Measurements from ENCODE around the gene TRIM67.
"Not testable (repeated sequence)": the region's sequence is repeated elsewhere in the genome, so short reads cannot be mapped to it uniquely, and the experiment has no call there.

The TRIM67 gene

DNA sequence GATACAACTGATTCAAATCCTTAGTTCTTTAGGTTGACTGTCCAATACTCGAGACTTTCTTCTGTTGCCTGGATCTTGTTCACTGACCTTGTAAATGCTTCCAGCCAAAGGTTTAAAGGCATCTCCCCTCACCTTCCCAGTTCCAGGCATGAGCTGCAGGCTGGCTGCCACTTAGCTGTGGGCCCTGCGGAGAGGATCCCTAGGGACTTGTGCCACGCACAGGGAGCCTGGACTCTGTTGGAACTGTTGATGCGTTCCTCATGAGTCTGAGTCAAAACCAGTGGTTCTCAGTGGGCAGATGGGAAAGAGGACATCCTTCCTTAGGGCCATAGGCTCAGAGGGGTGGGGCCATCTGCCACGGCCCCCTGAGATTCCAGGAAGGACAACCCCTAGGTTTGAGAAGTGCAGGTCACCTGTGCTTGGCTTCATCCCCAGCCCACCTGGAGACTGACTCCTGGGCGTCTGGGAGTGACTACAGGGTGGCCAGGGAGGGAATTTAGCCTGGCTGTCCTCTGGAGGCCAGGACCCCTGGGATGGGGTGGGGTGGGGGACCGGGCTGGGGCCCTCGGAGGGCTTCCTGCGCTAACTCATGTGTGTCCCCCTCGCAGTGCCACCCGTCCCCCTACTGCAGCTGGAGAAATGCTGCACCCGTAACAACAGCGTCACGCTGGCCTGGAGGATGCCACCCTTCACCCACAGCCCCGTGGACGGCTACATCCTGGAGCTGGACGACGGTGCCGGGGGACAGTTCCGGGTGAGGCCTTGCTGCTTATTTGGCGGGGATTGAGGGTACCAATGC lies 41.6 kb downstream of the TRIM67 start:
- no peak for DNase-seq (ENCODE audit: low spot score)

DNA sequence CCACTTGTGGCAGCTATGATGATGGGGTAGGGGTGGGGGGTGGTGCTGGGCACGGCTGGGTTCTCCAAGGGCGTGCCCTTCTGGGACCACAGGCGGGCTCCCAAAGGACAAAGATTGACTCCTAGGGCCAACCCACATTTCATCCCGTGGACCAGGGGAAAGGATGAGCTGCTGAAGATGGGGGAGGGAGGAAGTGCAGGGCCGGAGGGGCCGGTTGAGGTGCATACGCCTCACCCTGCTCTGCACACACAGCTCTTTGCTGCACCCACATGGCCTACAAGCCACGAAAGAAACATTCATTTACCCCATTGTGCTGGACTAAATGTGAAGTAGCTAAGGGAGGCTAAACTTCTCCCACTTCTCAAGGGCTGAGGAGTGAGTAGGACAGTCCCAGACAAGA lies 45.0 kb downstream of the TRIM67 start:
- no peak for DNase-seq (ENCODE audit: low spot score)

DNA sequence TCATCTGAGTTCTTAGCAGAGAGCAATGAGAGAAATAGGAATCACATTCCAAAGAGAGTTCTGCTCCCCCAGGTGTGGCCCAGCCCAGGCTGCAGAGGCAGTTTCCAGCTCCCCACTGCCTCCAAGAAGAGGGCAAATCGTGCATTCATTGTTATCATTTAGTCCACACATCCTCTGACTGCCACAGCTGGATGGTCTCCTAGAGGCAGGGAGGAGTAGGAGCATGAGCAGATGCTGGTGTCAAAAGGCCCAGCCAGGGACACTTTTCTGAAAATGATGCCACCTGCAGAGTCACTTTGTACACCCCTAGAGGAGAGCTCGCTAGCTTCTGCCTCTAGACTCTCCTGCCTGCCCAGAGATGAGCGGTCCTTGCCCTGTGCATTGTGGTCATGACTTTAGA lies 45.6 kb downstream of the TRIM67 start:
- no peak for DNase-seq (ENCODE audit: low spot score)

DNA sequence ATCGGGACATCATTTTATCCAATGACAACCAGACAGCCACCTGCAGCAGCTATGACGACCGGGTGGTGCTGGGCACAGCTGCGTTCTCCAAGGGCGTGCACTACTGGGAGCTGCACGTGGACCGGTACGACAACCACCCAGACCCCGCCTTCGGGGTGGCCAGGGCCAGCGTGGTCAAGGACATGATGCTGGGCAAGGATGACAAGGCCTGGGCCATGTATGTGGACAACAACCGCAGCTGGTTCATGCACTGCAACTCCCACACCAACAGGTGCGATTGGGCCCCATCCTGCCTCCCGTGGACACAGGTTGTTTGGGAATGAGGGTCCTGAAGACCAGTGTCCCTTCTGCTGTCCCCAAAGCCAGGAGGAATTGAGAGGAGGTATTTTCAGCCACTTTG lies 47.1 kb downstream of the TRIM67 start:
- no peak for DNase-seq (ENCODE audit: low spot score)

GRCh38 chr1:231209531-231209930 lies 47.7 kb downstream of the TRIM67 start:
- DNase-seq (ENCODE audit: low spot score): no peak

- no peak for DNase-seq (ENCODE audit: low spot score)
These were observed 48.3 kb downstream of the TRIM67 start for GRCh38 chr1:231210126-231210525.

DNA sequence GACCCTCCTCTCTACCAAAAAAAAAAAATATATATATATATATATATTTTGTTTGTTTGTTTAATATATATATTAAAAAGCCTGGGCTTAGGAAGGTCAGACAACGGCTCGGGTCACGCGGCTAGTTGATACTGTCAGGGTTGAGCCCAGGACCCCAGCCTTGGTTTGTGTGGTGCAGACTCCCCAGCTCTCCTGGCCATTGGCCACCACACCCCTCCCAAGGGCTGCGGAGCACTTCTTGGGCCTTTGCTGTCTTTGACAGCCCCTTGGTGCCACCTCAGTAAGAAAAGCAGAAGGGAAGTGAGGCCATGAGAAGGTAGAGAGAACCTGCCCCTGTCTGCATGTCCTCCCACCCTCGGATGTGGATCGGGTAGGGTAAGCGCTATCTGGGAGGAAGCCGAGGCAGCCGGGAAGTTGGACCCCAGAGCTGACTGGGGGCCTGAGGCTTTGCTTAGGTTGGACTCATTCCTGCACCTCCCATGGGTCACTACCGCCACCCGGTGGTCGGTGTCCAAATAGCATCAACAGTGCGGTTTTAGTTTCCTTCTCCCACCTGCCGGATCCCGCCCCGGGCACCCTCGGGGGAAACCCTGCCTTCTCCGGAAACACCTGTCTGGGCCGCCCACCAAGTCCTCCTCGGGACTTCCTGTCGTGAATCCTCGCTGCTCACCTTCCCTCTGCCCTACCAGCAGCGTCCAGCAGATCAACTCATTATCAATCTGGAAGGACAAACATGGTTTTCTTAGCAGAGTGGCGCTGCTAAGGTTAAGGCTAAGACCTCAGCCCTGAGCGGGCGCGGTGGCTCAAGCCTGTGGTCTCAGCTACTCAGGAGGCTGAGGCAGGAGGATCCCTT lies 49.4 kb downstream of the TRIM67 start:
- peak; percentile 77 for DNase-seq (ENCODE audit: low spot score)

DNA sequence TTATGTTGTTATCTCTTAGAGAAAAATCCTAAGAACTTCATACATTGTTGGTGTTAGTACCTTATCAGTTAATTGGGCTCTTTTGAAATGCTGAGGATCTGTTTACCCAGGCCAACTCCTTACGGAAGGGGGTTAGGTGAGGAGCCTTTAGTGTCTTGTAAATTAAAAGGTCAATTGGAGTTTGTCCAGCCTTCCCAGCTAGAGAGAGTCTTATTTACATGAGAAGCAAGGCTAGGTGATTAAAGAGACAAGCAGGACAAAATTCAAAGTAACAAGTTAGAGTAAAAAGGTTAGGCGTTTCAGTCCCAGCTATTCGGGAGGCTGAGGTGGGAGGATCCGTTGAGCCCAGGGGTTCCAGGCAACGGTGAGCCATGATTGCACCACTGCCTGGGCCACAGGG lies 50.4 kb downstream of the TRIM67 start:
- not testable (repeated sequence) for DNase-seq (ENCODE audit: low spot score)

- DNase-seq (ENCODE audit: low spot score): no peak
These were observed 52.1 kb downstream of the TRIM67 start for GRCh38 chr1:231213831-231214573.

GRCh38 chr1:231214918-231215680 lies 53.2 kb downstream of the TRIM67 start:
- no peak for DNase-seq (ENCODE audit: low spot score)

DNA sequence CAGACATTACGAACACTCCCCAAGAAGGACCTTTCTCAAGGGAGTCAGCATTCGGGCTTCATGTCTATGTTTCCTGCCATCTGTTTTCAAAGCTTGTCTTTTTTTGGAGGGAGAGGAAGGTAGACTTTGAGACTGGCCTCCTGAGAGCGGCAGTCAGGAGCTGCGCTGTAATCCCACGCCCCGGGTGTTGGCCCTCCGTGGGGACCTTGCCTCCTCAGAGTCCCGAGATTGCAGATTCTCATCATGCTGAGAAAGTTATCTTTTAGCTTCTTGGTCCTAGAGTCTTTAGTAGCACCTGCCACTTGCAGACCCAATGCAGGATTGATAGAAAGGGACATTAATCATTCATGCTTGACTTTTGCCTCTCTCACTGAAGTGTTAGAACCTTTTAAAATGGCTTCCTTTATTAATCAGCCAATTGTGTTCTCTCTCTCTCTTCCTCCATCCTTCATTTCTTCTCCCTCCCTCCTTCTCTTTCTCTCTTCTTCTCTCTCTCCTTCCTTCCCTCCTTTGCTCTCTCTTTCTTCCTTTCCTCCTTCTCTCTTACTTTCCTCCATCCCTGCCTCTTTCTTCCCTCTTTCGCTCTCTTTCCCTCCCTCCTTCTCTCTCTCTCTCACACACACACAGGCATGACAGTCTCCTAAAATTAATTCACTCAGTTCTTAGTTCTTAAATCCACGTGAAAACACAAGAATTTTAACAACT lies 54.0 kb downstream of the TRIM67 start:
- DNase-seq (ENCODE audit: low spot score): no peak

DNA sequence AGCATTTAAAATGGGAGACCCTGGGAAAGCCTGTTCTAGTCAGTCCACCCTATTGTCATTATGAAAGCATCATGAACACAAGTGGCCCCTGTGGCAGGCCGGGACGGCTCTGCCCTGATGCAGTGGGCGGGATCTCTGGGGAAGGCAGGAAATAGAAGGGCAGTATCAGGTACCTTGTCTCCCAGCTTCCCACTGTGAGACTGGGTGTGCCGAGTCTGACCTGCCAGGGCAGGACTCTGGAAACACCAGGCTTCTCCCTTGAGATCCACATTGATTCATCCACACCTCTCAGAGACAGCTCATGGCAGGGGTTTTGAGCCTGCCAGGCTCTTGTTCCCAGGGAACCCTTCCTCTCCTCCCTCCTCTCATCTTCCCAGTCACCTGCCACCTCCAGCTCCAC lies 54.6 kb downstream of the TRIM67 start:
- no peak for DNase-seq (ENCODE audit: low spot score)

DNA sequence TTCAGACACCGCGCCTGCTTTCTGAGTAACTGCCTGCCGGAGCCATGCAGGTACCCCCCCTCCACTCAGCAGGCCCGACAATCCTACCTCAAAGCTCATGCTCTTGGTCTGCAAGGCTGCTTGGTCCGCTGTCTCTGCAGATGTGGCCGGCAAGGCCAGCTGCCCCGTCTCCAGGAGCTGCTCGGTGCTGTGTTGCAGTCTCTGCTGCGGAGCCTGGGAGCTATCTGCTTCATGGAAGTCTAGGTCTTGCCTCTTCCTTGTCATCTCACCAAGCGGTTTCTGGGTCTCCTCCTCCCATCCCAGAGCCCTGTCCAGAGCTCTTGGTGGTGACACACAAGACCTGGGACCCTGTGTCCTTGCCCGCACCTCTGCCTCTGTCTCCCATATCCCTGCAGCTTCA lies 55.2 kb downstream of the TRIM67 start:
- no peak for DNase-seq (ENCODE audit: low spot score)

DNA sequence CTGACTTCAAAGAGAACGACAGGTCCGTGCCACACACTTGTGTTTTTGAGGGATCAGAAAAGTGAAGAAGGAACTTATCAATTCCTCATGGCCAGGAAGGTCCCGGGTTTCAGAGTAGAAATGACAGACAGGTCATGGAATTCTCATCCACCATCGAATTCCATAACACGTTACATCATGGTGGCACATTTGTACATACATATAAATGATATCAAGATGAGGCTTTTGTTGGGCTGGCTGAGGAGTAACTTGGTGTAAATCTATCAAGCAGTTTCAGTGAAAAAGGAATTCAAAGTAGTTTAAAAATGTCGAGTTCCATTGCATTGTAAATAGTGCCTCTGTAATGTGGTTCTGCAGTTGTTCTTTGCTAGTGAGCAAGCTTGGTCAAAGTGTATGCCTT lies 56.2 kb downstream of the TRIM67 start:
- no peak for DNase-seq (ENCODE audit: low spot score)

DNA sequence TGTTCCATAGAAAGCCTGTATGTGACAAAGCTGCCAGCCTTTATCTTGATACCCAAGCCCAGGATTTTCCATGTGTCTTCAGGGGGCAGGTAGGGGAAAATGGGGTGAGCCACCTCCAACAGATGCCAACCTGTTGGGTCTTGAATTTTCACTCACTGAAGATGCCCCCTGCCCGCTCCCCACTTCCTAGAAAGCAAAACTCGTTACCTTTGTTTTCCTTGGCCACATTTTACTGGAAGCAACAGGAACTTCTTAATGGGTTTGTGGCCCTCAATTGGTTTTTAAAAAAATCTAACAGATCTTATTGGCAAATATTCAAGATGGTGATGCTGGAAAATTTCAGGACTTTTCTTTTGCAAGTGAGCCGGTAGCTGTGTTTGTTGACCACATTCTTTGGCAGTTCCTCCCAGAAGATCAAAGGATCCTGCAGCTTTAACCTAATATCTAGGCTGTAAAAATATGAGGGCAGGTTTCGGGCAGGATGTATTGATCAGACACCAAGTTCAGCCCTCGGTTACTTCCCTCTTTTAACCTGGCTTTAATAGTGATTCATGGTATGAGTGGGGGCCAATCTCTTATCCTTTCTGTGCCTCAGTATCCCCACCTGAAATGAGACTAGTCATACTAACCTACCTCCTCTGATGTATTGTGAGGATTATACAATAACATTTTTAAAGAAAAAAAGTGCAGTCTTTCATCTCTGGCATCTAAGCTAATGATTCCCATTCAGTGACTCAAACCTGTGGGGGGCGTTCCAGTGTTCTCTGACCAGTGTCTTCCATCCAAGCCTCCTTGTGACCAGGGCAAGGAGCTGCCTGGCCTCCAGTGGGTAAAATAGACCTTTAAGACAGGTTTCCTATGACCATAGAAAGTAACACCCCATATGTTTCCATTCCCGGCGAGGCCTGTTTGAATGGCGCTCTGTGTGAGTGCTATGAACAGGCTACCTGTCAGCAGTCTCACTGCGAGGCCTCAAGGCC lies 57.9 kb downstream of the TRIM67 start:
- DNase-seq (ENCODE audit: low spot score): no peak

DNA sequence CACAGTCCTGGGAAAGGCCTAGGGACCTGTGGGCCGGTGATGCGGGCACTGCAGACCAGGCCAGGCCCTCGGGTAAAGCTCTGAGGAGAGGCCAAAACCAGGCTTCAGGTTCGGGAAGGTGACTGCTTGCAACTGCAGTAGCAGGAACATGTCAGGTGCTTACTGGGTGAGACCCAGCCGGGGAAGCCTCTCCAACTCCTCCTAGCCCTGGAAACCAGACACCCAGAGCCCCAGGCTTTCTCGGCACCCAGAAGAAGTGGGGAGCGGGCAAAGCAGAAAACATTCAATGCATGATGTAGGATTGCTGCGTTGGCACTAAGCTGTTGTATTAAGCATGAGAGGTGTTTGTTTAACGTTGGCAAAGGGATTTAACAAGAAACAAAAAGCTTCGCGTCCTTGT lies 58.9 kb downstream of the TRIM67 start:
- no peak for DNase-seq (ENCODE audit: low spot score)

- no peak for DNase-seq (ENCODE audit: low spot score)
These were observed 64.3 kb downstream of the TRIM67 start for GRCh38 chr1:231226156-231226555.

DNA sequence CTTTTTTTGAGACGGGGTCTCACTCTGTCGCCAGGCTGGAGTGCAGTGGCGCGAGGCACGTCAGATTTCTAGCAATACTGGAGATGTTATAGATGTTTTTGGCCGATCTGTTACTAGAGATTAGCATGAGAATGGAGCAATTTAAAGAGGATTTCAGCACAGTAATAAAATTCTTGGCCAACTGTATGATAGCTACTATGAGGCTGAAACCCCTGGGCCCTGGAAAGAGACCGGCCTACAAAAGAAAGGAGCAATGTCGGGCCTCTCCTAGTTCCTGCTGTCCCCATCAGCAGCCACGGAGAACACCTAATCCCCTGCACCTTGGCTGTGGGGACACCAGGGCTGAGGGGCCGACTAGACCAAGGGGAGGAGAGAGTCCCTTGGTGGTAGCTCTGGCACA lies 69.7 kb downstream of the TRIM67 start:
- no peak for DNase-seq (ENCODE audit: low spot score)

GRCh38 chr1:231232870-231233734 lies 71.2 kb downstream of the TRIM67 start:
- DNase-seq (ENCODE audit: low spot score): no peak

Measured in AG08395 (cell line).